GM19035 (cell line): ENCODE data around the gene TIMM22.
"Not testable (repeated sequence)": the region's sequence is repeated elsewhere in the genome, so short reads cannot be mapped to it uniquely, and the experiment has no call there.

Experiments used
- ATAC-seq: cut with Tn5 transposase; IDR thresholded peaks from one replicate; pipeline ENCODE4 v1.9.1; 2021; ENCODE audit not compliant: unreplicated experiment

The TIMM22 gene

DNA sequence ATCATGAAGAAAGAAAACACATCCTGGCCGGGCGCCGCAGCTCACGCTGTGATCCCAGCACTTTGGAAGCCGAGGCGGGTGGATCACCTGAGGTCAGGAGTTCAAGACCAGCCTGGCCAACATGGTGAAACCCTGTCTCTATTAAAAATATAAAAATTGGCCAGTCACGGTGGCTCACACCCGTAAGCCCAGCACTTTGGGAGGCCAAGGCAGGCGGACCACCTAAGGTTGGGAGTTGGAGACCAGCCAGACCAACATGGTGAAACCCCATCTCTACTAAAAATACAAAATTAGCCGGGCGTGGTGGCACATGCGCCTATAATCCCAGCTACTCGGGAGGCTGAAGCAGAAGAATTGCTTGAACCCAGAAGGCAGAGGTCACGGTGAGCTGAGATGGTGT, 25.1 kb upstream of the TIMM22 start:
- ATAC-seq, result not testable (repeated sequence)

DNA sequence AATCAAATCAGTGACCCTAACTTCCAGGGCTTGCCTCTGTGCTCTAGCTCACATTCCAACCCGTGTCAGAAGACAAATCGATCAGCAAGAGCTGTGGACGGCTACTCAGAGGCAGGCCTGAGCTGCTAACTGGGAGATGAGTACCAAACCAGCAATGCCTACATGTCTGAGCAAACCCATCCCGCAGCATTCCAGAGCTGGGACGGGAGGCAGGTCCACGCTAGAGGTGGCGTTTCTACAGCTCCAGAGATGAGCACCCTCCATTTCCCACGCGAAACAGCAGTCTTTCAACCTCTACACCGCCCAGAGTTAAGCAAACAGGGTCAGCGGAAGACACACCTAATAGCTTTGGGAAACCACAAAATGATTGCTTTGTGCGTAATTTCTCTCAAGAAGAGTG, 23.9 kb upstream of the TIMM22 start:
- no peak for ATAC-seq

DNA sequence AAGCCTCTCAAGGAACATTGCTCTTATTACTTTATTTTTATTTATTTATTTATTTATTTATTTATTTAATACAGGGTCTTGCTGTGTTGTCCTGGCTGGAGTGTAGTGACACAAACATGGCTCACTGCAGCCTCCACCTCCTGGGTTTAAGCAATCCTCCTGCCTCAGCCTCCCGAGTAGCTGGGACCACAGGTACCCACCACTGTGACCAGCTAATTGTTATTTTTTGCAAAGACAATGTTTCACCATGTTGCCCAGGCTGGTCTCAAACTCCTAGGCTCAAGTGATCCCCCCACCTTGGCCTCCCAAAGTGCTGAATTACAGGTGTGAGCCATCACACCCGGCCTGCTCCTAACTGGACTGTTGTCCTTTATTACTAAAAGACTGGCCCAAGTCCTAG, 22.2 kb upstream of the TIMM22 start:
- not testable (repeated sequence) for ATAC-seq

DNA sequence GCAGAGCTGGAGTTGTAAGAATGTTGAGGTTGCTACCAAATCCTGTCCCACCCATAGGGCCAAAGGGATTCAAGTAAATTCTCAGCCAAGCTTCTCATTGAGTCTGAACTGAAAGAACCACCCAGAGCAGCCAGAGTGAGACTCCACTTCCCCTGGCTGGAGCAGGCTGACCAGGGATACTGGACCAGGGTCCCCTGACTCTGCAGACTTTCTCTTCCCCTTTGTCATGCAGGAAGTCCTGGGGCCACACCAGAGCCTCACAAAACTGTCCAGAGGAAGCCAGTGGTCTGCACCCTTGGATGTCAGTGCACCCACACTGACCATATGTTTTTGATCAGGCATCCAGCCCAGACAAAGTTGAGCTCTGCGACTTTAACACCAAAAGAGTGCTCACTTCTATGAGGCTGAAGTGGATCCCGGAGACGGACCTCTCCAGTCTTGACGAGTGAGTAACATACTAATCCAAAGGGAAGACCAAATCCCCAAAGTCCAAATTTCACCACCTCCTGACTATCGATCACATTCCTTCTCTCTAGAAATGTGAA, 21.5 kb upstream of the TIMM22 start:
- ATAC-seq, result no peak

DNA sequence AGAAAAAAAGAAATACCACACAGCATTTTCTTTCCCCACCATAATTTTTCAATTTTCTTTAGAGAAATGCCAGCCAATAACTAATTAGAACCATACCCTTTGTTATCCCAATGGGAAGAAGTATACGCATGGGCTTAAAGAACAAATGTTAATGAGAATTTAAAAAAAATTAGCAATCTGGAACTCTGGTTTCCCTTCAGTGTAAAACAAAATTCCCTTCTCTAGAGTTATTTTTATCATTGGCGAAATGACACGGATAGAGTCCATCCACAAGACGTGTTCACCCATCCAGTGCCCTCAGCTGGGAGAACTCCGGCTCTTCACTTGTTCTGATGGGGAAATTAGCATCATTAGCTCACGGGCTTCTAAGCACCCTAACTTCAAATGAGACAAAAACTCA, 20.6 kb upstream of the TIMM22 start:
- no peak for ATAC-seq

DNA sequence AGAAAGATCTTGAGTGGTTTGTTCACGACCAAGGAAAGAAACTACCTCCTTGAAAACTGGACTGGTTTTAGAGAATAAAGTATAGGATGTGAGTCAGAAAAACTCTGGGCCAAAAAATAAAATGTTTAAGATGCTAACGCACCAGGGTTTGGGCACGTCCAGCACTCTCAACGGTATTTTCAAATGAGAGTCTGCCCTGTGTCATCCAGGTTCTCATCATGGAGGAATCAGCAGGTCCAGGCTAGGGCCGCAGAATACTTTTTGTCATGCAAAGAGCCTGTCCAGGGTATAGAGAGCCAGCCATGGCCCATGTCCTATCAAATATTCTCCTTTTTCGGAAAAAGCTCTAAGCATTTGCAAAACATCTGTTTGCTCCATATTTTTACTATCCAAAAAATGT, 19.8 kb upstream of the TIMM22 start:
- ATAC-seq, result no peak

DNA sequence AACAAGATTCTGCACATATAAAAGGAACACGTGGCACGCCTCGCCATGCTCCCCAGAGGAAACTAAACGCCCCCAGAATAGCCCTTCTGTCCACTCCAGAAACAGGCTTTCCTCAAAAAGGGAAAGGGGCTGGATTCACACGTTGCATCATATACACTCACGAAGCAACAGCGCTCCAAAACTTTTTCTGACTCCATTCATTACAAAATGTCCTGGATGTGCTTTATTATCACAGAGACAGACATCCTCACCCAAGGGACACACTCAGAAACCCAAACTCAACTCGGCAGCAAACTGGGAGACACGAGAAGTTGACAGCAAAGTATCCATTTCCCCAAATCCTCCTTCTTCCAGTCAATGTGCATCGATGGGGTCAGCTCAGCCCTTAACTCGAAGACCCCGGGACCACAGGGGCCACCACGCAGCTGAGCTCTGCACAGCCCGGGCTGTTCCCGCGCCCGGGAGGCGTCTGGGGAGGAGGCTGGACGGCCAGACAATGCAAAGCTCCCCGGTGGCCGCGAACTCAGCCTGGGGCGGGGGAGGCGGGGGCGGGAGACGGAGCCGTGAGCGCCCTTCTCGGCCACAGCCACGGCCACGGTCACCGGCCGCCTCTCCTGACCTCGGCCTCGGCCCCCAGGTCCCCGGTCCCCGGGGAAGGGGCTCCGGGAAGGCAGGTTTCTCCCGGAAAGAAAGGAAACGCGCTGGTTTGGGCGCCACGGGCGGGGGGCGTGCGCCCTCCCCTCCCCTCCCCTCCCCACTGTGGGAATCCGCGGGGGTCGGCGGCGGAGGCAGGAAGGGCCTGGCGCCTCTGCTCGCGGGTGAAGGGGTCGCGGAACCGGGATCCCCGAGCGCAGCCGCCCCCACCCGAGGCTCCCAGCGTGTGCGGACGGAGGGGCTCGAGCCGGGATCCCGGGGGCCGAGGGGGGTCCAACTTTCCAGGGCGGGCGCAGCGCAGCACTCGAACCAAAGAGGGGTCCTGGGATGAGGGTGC, 18.5 kb upstream of the TIMM22 start:
- no peak for ATAC-seq

DNA sequence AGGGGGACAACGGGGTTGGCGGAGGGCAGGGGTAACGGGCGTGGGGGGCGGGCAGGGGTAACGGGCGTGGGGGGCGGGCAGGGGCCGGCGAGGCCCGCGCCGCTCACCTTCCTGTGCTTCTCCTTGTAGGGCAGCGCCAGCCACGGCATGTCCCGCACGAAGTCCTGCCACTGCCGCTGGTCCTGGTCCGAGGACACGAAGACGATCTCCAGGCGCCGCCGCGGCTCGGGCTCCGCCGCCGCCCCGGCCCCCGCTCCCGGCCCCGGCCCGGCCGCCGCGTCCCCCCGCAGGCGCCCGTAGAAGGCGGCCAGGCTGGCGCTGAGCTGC, 17.8 kb upstream of the TIMM22 start:
- ATAC-seq, result no peak

DNA sequence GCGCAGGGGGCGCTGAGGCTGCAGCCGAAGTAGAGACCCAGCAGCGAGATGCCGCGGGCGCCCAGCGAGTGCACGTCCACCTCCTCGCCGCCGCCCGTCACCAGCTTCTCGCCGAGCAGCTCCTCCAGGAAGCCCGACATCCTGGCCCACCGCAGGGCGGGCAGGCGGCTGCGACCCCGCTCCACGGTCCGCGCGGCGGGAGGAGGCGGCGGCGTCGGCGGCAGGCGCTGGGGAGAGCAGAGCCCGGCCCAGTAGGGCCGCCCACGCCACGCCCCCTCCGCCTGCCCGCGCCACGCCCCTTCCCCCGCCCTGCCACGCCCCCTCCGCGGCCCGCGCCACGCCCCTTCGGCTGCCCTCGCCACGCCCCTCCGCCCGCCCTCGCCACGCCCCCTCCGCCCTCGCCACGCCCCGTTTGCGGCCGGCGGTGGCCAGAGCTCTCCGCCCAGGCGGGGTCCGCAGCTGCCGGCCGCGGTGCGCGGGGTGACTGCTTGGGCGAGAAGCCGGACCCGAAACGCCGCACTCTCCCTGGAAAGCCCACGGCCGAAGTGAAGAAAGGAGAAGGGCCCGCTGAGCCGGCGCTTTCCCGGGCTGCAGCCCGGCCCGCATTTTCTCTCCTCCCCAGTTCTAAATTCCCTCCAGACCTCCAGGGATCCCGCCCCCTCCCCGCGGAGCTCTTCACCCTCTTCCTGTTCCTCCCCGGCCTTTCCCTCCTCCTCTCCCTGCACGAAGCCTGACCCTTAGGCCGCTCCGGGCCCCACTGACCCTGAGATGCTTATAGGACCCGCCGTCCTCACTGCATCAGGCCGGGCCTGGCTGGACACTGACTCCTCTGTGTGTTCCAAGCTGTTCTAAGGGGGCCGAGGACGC, 17.2 kb upstream of the TIMM22 start, which contains the start of gene NXN:
Gene NXN, minus strand, starts transcription at position 238 of the 867 bp plus-strand sequence.
- peak; percentile 72 for ATAC-seq

DNA sequence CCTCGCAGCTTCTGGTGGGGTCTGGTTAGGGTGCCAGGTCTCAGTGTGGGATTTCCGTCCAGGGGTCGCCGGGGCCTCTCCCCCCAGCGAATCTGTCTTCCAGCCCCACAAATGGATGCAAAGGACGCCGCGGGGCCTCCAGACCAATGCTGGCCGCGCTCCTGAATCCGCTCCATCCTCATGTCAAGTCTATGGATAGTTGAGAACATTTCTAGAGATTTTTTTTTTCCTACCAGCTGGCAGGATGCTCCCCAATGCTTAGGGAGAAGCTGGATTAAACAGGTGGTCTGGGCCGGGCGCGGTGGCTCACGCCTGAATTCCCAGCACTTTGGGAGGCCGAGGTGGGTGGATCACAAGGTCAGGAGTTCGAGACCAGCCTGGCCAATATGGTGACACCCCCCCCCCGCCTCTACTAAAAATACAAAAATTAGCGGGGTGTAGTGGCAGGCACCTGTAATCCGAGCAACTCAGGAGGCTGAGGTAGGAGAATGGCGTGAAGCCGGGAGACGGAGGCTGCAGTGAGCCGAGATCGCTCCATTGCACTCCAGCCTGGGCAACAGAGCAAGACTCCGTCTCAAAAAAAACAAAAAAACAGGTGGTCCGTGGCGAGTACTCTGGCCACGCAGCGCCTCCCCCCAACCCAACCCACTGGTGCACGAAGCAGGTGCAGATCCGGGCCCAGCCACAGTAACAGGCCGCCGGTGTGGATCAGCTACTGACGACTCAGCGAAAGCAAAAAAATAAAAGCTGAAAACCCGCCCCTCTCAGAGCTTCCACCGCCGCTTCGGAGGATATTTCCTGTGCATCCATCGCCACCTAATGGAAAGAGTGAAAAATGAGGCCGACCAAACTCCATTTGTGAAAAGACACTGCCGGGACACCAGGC, 16.3 kb upstream of the TIMM22 start:
- no peak for ATAC-seq

DNA sequence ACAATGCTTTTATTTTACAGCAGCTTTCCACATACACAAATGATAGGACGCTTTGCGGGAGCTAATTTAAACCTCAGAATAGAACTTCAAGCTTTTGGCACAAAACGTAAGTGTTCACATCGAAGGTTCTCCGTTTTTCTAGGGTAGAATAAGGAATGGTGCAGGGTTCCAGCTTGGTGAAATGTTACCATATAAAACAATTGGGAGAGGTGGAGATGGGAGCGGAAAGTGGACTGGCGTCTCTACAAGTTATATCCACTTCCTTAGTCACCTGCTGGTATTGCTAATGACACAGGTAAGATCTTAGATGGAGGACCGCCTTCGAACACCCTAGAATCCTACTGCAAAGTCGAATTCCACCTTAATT, 15.7 kb upstream of the TIMM22 start:
- no peak for ATAC-seq

DNA sequence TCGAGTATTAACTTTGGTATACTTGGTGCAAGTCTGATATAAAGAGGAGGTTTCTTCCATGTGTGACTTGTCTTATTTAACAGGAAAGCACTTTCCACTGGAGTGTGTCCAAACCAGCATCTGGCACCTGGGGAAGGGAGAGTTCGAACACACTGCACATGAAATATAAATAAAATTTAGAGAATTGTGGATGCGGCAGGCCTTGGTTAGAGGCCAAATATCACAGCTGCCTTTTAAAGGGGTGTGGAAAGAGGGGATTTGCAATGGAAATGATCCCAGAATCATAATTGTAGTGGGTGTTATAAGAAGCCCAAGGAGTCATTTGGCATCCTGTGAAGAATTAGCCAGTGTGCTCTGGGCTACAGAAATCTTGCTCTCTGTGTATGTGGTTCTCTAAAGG, 13.0 kb upstream of the TIMM22 start:
- ATAC-seq, result no peak

DNA sequence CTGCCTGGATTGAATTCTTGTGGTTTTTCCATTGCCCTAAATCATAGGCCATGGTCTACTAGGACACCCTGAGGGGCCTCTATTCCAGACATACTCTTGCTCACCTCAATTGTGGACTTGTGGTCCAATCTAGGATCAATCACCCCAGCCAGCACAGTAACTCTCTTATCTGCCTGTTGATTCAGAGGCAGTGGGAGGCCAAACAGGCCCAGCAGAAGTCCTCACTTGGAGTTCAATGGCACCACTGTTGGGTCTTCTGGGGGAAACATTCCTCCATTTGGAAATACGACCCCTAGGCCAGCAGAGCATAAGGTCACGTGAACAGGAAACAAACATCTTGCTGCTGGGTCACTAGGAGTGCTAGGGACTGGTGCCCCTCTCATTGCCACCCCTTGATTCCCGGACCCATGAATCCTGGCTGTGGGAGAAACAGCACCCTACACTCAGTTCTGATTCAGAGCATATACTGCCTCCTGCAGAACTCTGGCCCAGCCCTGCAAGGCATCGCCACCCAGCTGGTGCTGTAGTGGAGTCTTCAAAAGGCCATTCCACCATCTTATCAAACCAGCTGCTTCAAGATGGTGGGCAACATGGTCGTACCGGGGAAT, 10.5 kb upstream of the TIMM22 start:
- ATAC-seq, result no peak

DNA sequence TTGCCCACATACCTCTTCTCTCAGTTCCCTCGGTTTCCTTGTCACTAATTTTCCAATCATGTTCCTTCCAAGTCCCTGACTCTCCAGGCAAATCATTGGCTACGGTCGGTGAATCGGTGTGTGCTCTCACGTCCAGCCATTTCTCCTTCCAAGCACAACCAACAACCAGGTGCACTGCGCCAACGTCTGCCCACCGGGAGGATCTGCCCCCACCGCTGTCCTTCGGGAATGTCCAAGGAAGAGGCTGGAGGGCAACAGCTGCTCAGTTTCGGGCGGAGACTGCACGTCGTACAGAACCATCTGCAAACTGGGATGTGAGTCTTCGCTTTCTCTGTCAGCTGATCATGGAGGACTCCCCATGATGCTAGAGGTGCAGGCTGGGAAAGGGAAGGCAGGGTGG, 9.0 kb upstream of the TIMM22 start:
- ATAC-seq, result no peak

DNA sequence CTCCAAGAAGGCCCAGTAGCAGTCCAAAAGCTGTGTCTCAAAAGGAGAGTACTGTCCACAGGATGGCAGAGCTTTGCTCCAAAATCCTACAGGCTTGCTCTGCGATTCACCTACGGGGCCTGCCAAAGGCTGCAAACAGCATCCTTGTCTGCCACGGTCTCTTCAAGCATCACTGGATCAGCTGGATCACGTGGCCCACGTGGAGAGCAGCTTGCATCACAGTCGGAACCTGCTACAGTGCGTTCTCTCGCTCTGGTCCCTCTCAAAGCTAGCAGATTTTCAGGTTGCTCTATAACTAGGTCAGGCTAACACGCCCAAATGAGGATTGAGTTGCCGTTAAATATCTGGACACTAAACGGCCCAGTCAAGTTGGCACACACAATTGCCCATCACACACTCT, 8.4 kb upstream of the TIMM22 start:
- ATAC-seq, result no peak

DNA sequence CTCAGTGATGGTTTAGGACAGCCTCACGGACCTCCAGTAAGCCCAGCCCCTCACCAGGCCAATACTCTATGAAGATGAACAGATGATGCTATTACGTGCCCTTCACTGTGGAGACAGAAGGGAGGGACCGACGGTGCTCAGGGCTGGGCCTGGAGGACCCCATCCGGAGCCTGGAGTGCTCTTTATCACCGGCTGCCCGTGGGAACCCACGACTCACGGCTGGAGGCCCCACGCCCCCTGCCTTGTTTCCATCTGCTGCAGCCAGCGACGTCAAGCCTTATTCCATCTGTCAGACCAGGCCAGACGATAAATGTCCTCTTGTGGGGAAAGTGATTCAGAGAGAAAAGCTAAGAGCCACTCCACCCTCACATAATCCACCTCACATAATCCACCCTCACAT, 4.0 kb upstream of the TIMM22 start:
- no peak for ATAC-seq

DNA sequence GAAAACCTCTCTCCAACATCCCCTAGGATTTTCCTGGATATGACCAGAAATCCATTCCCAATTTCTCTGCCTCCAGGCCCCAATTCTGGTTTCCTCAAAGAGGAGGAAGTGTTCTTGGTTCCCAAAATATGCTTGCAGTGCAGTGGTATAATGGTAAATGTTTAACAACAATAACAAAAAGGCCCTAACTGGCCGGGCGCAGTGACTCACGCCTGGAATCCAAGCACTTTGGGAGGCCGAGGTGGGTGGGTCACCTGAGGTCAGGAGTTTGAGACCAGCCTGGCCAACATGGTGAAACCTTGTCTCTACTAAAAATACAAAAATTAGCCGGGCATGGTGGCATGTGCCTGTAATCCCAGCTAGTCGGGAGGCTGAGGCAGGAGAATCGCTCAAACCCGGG, 1.6 kb upstream of the TIMM22 start:
- ATAC-seq, result not testable (repeated sequence)

DNA sequence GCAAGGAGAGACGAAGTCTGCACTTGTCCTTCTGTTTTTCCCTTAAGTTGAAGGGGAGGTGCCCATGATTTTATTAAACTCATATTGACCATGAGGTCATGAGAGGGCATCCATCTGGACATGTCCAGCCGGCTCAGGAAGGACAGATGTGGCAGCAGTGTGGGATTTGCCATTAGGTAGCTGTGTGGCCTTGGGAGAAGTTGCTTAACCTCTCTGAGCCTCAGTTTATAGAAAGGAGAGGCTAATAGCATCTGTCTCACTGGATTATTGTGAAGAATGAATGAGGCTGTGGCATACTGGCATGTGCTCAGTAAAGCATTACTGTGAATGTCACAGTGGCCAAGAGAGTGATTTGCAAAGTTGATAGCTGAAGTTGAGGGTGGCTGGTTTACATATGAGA, 1.2 kb downstream of the TIMM22 start:
- ATAC-seq, result no peak

DNA sequence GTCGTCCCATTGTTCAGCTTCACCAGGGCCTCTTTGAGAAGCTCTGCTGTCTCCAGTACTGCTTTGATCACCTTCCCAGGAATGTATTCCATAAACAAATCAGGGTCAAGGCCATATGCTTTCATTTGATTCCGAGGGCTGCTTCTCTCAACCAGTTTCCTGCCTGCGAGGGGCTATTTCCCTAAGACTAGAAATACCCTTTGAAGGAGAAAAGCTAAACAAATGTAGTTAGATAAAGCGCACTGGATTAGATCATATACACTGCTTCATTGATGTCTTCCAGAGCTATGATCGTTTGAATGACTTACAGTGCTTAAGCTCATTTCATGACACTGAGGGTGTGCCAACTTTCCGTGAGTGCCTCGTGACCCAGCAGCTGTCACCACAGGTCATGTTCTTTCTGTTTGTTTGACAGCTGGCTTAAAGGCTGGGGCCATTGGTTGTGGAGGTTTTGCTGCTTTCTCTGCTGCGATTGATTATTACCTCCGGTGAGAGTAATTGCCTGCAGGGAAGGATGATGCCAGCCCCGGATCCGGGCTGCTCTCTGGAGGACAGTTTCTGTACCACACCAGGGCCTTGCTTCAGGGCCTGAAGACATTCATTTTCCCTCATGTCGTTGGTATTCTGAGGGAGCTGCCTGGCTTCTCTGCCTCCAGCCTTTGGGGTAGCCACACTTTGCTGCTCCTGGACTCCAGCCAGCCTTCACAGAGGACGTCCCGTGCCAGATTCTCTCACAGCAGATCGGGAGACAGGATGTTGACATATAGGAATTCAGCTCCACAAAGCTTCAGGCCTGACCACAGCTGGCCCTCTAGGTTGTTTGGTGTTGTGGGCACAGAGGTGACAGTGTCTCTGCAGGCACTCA, 3.9 kb downstream of the TIMM22 start:
- no peak for ATAC-seq
